Stimulated activated CD8-positive, alpha-beta memory T cell treated with anti-CD3 and anti-CD28 coated beads, Interleukin-12 subunit alpha, Interleukin-12 subunit beta, amount 100 ng/mL, for 24 hours (primary cell): ENCODE results near the gene FLOT1.

Experiments
- DNase-seq: peaks from one replicate; pipeline ENCODE4 v3.0.0-alpha.2; 2020; ENCODE audit errors: extremely low read depth

The FLOT1 gene

DNA sequence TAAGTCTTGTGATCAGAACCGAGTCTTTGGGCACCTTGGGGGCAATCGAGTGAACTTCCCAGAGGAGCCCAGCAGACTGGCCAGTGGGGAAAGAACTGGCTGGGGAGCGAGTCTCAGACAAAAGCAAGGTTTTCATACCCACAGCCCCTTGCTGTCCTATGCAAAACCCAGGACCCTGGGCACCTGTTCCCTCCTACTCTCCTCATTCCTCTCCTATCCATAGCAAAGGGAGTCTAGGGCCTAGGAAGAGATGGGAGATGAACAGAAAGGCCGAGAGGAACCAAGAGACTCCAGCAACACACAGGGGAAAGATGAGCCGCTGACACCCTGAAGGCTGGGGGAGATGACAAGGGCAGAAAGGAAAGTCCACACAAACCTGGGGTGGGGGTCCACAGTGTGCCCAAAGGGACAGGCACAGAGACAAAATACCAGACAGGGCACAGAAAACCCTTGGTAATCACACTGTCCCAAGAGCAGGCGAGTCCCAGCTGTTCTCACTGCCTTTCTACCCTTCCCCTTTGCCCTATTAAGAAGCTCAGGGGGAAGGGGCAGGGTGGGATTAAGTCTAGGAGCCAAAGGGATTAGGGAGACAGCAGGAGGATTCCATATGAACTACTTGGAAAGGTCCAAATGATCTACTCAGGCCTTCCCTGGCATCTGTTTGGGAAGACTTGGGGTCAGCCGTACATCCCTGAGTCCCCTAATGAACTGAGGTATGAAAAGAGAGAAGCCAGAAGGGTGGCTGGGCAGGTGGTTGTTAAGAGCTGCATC is 62.5 kb downstream of the FLOT1 start:
- no peak for DNase-seq

DNA sequence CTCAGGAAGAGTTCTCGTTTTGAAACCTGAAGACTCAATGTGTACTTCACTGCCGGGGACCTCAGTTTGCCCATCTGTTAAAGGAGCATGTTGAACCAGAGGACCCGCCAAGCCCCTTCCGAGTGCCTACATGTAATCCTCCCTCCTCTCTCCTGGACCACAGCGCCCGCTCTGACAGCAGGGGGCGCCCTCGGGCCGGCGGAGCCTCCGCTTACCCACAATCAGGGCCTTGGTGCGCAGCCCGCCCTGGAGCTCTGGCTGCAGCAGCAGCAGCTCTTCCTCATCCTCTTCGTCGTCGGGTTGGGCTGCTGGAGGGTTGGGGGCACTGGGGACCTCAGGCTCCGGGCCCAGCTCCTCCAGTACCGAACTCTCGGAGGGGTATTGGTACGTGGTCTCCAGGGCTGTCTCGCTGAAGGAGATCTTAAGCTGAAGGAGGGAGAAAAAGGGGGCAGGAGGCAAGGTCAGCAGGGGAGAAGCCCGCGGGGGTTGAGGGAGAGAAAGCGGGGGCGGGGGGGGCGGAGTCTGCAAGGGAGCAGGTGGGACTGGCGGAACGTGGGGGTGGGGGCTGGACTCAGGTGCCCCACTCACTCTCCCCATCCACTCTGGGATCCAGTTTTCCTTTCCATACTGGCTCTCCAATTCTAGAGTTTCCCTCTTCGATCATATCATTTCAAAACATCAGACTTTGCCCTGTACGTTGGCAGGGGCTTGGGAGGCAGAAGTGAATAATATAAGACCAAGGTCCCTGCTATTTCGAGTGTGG is 63.3 kb downstream of the FLOT1 start:
- peak; percentile 76 for DNase-seq
